ENCODE measurements around the gene SLC22A2.

SLC22A2 gene

GRCh38 chr6:160273750-160274149 is 15.1 kb upstream of the SLC22A2 start:
- TF ChIP-seq CTCF (conservative IDR thresholded peaks at IDR 0.05; ENCODE audit: low read depth, low read length) = no peak
- H3K4me3 ChIP-seq (ENCODE audit: low read depth, low read length) = no peak overlapping the region
- no peak for DNase-seq (ENCODE audit: low read depth)

- no peak overlapping the region for H3K4me3 ChIP-seq (ENCODE audit: low read depth, low read length)
- no peak for DNase-seq (ENCODE audit: low read depth)
- TF ChIP-seq CTCF (conservative IDR thresholded peaks at IDR 0.05; ENCODE audit: low read depth, low read length) = no peak
These were observed 14.6 kb upstream of the SLC22A2 start for GRCh38 chr6:160273196-160273595.

GRCh38 chr6:160272707-160273106 is 14.1 kb upstream of the SLC22A2 start:
- no peak for DNase-seq (ENCODE audit: low read depth)
- no peak overlapping the region for H3K4me3 ChIP-seq (ENCODE audit: low read depth, low read length)
- no peak for TF ChIP-seq CTCF (conservative IDR thresholded peaks at IDR 0.05; ENCODE audit: low read depth, low read length)

- TF ChIP-seq CTCF (conservative IDR thresholded peaks at IDR 0.05; ENCODE audit: low read depth, low read length) = no peak
- no peak for DNase-seq (ENCODE audit: low read depth)
- no peak overlapping the region for H3K4me3 ChIP-seq (ENCODE audit: low read depth, low read length)
These were observed 11.7 kb upstream of the SLC22A2 start for GRCh38 chr6:160270347-160270746.

GRCh38 chr6:160269771-160270170 is 11.2 kb upstream of the SLC22A2 start:
- no peak for DNase-seq (ENCODE audit: low read depth)
- TF ChIP-seq CTCF (conservative IDR thresholded peaks at IDR 0.05; ENCODE audit: low read depth, low read length) = no peak
- H3K4me3 ChIP-seq (ENCODE audit: low read depth, low read length) = no peak overlapping the region

GRCh38 chr6:160269023-160269521 is 10.5 kb upstream of the SLC22A2 start:
- H3K4me3 ChIP-seq (ENCODE audit: low read depth, low read length) = no peak overlapping the region
- DNase-seq (ENCODE audit: low read depth) = no peak
- TF ChIP-seq CTCF (conservative IDR thresholded peaks at IDR 0.05; ENCODE audit: low read depth, low read length) = no peak

GRCh38 chr6:160267102-160267501 is 8.5 kb upstream of the SLC22A2 start:
- no peak for TF ChIP-seq CTCF (conservative IDR thresholded peaks at IDR 0.05; ENCODE audit: low read depth, low read length)
- H3K4me3 ChIP-seq (ENCODE audit: low read depth, low read length) = no peak overlapping the region
- no peak for DNase-seq (ENCODE audit: low read depth)
